Glutamatergic neuron (in vitro differentiated cells): ENCODE data around the gene TLNRD1. TPM values are rescaled to one million over a fixed set of nuclear protein-coding genes. Genes with fewer than 3 reads are reported as not detected.
A peak's percentile ranks its signal among the peaks of the same experiment; 100 is the strongest.

Source experiments
- DNase-seq: peaks from one replicate; pipeline ENCODE4 v3.0.0; 2022
- H3K27ac Mint-ChIP-seq: one replicate; pipeline ENCODE4 v1.8.0; 2020; ENCODE audit warnings: mild to moderate bottlenecking, mixed read lengths, inconsistent platforms; ENCODE audit not compliant: unreplicated experiment
- H3K27me3 Mint-ChIP-seq: one replicate; pipeline ENCODE4 v1.8.0; 2020; ENCODE audit warnings: mild to moderate bottlenecking, moderate library complexity, mixed read lengths, inconsistent platforms; ENCODE audit not compliant: unreplicated experiment
- H3K36me3 Mint-ChIP-seq: one replicate; pipeline ENCODE4 v1.8.0; 2020; ENCODE audit warnings: mild to moderate bottlenecking, mixed read lengths, inconsistent platforms; ENCODE audit not compliant: unreplicated experiment
- H3K4me1 Mint-ChIP-seq: one replicate; pipeline ENCODE4 v1.8.0; 2020; ENCODE audit warnings: mild to moderate bottlenecking, low read depth, mixed read lengths, inconsistent platforms; ENCODE audit not compliant: unreplicated experiment
- H3K4me3 Mint-ChIP-seq: one replicate; pipeline ENCODE4 v1.8.0; 2020; ENCODE audit warnings: mild to moderate bottlenecking, mixed read lengths, inconsistent platforms; ENCODE audit not compliant: unreplicated experiment
- H3K9me3 Mint-ChIP-seq: one replicate; pipeline ENCODE4 v1.8.0; 2020; ENCODE audit warnings: mild to moderate bottlenecking, moderate library complexity, mixed read lengths, inconsistent platforms; ENCODE audit not compliant: unreplicated experiment
- CTCF ChIP-seq: fragments of 200-600 bp; sonication (generic); IDR thresholded peaks from one replicate; pipeline ENCODE4 v1.5.0; 2021; ENCODE audit not compliant: partially characterized antibody, unreplicated experiment
- total RNA-seq: library from RNA; stranded (reverse); fragmentation: NEBNext Ultra II Directional; extraction: Animal tissue kit (Norgen Biotek cat#: 25700); gene quantifications from one replicate; pipeline ENCODE4 v1.2.1, GENCODE V29; 2021; ENCODE audit not compliant: unreplicated experiment

Gene TLNRD1
- total RNA-seq, 1 donor from 2014 or later: 35.5 TPM

- Mint-ChIP-seq H3K27me3 (peaks cover 5% of the 10 kb centered on the region), H3K4me1 (peaks cover 9% of the 10 kb centered on the region), H3K9me3 (peaks cover 8% of the 10 kb centered on the region), H3K36me3 (no peaks in the 10 kb centered on the region), H3K4me3 (no peak overlapping the region), H3K27ac (no peak overlapping the region)
- DNase-seq: no peak
- TF ChIP-seq CTCF: no peak
Observed at GRCh38 chr15:80997692-80998091, 3.0 kb upstream of the TLNRD1 start.

- peaks cover 9% of the 10 kb centered on the region for H3K4me1 Mint-ChIP-seq
- TF ChIP-seq CTCF: no peak
- H3K9me3 Mint-ChIP-seq: peaks cover 8% of the 10 kb centered on the region
- H3K27me3 Mint-ChIP-seq: peaks cover 5% of the 10 kb centered on the region
- H3K36me3 Mint-ChIP-seq: no peaks in the 10 kb centered on the region
- no peak for DNase-seq
- no peak overlapping the region for H3K4me3 Mint-ChIP-seq
- no peak overlapping the region for H3K27ac Mint-ChIP-seq
Observed at GRCh38 chr15:80998251-80998650, 2.5 kb upstream of the TLNRD1 start.

GRCh38 chr15:80999623-81000036 lies 1.1 kb upstream of the TLNRD1 start:
- Mint-ChIP-seq H3K4me1 (peaks cover 9% of the 10 kb centered on the region), H3K9me3 (peaks cover 8% of the 10 kb centered on the region), H3K4me3 (peak overlapping the region; percentile 92), H3K36me3 (no peaks in the 10 kb centered on the region), H3K27me3 (peaks cover 5% of the 10 kb centered on the region), H3K27ac (peak overlapping the region; percentile 98)
- no peak for TF ChIP-seq CTCF
- DNase-seq: no peak

- Mint-ChIP-seq H3K27me3 (peaks cover 5% of the 10 kb centered on the region), H3K27ac (peak overlapping the region; percentile 98), H3K4me3 (peak overlapping the region; percentile 92), H3K4me1 (peaks cover 10% of the 10 kb centered on the region), H3K9me3 (peaks cover 8% of the 10 kb centered on the region), H3K36me3 (no peaks in the 10 kb centered on the region)
- DNase-seq: no peak
- TF ChIP-seq CTCF: no peak
Observed at GRCh38 chr15:81000144-81000623, 539 bp upstream of the TLNRD1 start.

- H3K36me3 Mint-ChIP-seq: no peaks in the 10 kb centered on the region
- DNase-seq: peak; percentile 72
- peak overlapping the region; percentile 46 for H3K4me3 Mint-ChIP-seq
- TF ChIP-seq CTCF: no peak
- H3K27ac Mint-ChIP-seq: no peak overlapping the region
- peaks cover 8% of the 10 kb centered on the region for H3K9me3 Mint-ChIP-seq
- peaks cover 5% of the 10 kb centered on the region for H3K27me3 Mint-ChIP-seq
- H3K4me1 Mint-ChIP-seq: peaks cover 14% of the 10 kb centered on the region
Observed at GRCh38 chr15:81001152-81002008, 657 bp downstream of the TLNRD1 start.
